ENCODE data around the gene MRPL52. TPM values are rescaled to one million over a fixed set of nuclear protein-coding genes. Genes with fewer than 3 reads are reported as not detected.
"Not testable (repeated sequence)": the region's sequence is repeated elsewhere in the genome, so short reads cannot be mapped to it uniquely, and the experiment has no call there.

MRPL52 gene
- polyA plus RNA-seq (2012; ENCODE audit: missing spikeins): 86.7 TPM

DNA sequence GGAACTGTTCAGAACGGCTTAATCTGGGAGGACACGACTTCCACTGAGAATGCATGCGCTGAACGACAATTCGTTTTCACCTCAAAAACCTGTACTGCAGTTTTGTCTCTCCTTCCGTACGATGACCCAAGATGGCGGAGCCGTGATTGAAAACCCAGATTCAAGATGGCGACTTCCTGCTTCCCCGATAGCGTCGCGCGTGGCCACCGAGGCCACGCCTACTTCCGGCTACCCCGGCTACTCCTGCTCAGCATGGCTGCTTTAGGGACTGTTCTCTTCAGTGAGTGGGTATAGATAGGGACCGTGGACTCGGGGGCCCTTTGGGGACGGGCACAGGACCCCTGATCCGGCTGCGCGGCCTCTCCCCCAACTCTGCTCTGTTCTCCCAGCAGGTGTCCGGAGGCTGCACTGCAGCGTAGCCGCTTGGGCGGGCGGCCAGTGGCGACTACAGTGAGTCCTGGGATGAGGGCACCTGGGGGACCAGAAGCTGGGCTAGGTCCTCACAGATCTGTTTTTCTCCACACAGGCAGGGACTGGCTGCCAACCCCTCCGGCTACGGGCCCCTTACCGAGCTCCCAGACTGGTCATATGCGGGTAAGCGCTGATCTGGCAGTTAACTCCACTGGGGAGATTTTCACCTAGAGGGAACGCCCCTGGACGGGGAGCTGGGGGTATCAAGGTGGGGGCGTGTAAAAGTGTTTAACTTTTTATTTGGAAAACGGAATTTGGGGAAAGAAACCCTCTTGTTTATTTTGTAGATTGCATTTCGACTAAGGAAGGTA is at the start of gene MRPL52:
TSS of gene MRPL52 (plus strand) at position 227 of the 782 bp plus-strand sequence. CDS start at position 253, 26 bp downstream.
- FAIRE-seq (peak; percentile 92), DNase-seq (ENCODE audit: insufficient read length) (peak; percentile 79)
- peak; percentile 78 for TF ChIP-seq TAF1 (IDR thresholded peaks at IDR 0.05; ENCODE audit: borderline replicate concordance, low read depth, low read length)
- peak; percentile 76 for TF ChIP-seq POLR2A (IDR thresholded peaks at IDR 0.05; ENCODE audit: low read depth, low read length)
- peak; percentile 66; the same call in 1 of the 2 replicates for TF ChIP-seq POLR2AphosphoS5 (IDR thresholded peaks at IDR 0.05; ENCODE audit: low read depth, low read length)

DNA sequence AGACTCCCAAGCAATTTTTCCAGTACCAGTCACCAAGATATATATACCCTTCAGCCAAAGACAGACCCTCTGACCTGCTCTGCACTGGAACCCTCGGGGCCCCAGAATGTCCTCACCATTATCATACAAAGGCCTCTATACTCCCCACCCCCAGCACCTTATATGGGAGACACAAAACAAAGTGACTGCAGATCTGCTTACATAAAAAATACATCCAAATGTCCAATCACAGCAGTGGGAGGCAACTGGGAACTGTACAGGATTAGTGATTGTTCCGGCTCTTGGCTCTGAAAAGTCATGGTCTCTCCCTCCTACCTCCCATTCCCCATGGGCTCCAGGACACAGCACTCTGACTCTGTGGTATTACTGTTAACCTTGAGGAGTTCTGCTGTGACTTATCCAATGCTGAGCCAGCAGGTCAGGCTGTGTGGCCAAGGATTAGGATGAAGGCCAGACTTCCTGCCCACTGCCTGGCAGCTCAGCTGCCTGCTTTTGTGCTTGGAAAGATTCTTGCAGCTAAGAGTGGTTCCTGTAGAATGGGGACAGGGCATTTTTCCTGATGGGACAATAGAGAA is 49.5 kb upstream of the MRPL52 start:
- no peak for DNase-seq (ENCODE audit: insufficient read length)
- no peak for FAIRE-seq
- no peak for TF ChIP-seq POLR2AphosphoS5 (IDR thresholded peaks at IDR 0.05; ENCODE audit: low read depth, low read length)
- TF ChIP-seq POLR2A (IDR thresholded peaks at IDR 0.05; ENCODE audit: low read depth, low read length): no peak
- TF ChIP-seq TAF1 (IDR thresholded peaks at IDR 0.05; ENCODE audit: borderline replicate concordance, low read depth, low read length): no peak

DNA sequence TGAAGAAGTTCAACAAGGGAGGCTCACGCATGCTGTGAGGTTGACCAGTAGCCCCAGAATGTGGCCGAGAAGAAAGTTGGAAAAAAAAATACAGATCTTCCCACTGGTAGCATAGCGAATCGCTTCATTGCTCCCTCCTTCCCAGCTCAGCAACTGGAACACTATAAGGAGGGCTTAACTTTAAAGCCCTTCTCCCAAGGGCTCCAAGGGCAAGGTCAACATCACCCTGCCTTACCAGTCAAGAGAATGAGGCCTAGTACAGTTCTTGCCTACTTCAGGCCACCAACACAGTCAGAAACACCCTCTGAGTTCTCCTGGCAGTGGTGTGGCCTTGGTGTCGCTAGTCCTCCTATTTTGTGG is 48.8 kb upstream of the MRPL52 start:
- TF ChIP-seq TAF1 (IDR thresholded peaks at IDR 0.05; ENCODE audit: borderline replicate concordance, low read depth, low read length): no peak
- TF ChIP-seq POLR2A (IDR thresholded peaks at IDR 0.05; ENCODE audit: low read depth, low read length): no peak
- no peak for TF ChIP-seq POLR2AphosphoS5 (IDR thresholded peaks at IDR 0.05; ENCODE audit: low read depth, low read length)
- DNase-seq (ENCODE audit: insufficient read length) (no peak), FAIRE-seq (no peak)

DNA sequence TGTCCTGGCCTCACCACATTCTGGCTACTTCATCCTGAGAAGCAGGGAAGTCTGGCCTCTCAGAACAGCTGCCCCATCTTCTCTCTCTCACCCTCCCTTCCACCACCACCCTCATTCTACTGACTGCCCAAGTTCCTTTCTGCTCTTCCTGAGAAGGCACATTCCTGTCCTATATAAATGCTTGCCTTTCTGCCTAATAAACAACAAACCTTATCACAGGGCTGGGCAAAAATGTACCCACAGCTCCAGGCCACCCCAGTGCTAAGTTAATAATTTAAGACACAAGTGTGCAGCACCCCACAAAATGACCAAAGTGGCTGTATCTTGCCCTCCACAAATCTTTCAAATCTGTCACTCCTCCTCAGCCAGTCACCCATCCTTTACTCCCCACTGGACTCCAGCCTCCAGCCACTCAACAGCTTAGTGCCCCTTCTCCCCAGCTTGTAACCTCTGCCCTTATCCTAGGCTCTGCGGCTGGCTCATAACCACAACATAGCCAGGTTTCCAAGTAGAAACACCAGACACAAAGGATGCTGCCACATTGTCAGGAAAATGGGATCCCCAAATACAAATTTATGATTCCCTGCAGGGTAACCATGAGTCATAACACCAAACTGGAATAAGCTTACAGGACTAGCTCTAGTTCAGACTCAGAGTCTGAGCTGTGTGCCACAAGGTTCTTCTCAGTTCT is 48.2 kb upstream of the MRPL52 start:
- TF ChIP-seq POLR2AphosphoS5 (IDR thresholded peaks at IDR 0.05; ENCODE audit: low read depth, low read length) (no peak), POLR2A (IDR thresholded peaks at IDR 0.05; ENCODE audit: low read depth, low read length) (no peak), TAF1 (IDR thresholded peaks at IDR 0.05; ENCODE audit: borderline replicate concordance, low read depth, low read length) (no peak)
- FAIRE-seq: no peak
- no peak for DNase-seq (ENCODE audit: insufficient read length)

DNA sequence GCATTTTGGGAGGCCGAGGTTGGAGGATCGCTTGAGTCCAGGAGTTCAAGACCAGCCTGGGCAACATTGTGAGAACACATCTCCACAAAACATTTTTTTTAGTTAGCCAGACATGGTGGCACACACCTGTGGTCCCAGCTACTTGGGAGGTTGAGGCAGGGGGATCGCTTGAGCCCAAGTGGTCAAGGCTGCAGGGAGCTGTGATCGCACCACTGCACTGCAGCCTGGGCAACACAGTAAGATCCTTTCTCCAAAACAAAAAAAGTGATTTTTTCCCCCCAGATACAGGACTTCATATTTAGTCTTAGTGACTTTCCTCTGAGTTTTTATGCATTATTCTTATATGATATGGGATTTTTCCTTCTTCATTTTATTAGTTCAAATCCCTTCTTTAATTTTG is 43.0 kb upstream of the MRPL52 start:
- TF ChIP-seq TAF1 (IDR thresholded peaks at IDR 0.05; ENCODE audit: borderline replicate concordance, low read depth, low read length) (no peak), POLR2A (IDR thresholded peaks at IDR 0.05; ENCODE audit: low read depth, low read length) (no peak)
- DNase-seq (ENCODE audit: insufficient read length) (no peak), FAIRE-seq (no peak)

DNA sequence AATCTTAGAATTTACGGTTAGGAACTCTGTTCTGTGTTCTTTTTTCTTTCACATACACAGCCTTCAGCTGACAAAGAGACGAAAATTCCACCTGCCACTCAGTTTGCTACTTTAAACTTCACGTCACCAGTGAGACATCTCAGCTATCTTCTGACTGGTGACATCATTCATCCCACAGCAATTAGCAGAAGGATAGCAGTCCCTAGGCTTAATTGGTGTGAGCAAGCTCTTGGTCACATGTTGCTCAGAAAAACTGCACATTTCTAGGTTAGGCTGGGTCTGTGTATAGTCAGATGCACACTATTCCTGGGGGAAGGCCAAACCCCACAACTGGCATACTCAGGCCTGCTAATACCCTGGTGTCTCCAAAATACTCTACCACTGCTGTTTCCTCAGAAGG is 38.4 kb upstream of the MRPL52 start:
- peak; percentile 79 for FAIRE-seq
- TF ChIP-seq POLR2AphosphoS5 (IDR thresholded peaks at IDR 0.05; ENCODE audit: low read depth, low read length): no peak
- TF ChIP-seq TAF1 (IDR thresholded peaks at IDR 0.05; ENCODE audit: borderline replicate concordance, low read depth, low read length): no peak
- no peak for DNase-seq (ENCODE audit: insufficient read length)

GRCh38 chr14:22792158-22792557 is 37.5 kb upstream of the MRPL52 start:
- DNase-seq (ENCODE audit: insufficient read length) (no peak), FAIRE-seq (no peak)
- no peak for TF ChIP-seq TAF1 (IDR thresholded peaks at IDR 0.05; ENCODE audit: borderline replicate concordance, low read depth, low read length)

- not testable (repeated sequence) for FAIRE-seq; DNase-seq (ENCODE audit: insufficient read length)
Observed at GRCh38 chr14:22793550-22793949, 36.1 kb upstream of the MRPL52 start.

- DNase-seq (ENCODE audit: insufficient read length): no peak
- no peak for TF ChIP-seq TAF1 (IDR thresholded peaks at IDR 0.05; ENCODE audit: borderline replicate concordance, low read depth, low read length)
- no peak for TF ChIP-seq POLR2AphosphoS5 (IDR thresholded peaks at IDR 0.05; ENCODE audit: low read depth, low read length)
- TF ChIP-seq POLR2A (IDR thresholded peaks at IDR 0.05; ENCODE audit: low read depth, low read length): no peak
- no peak for FAIRE-seq
Observed at GRCh38 chr14:22793976-22794375, 35.7 kb upstream of the MRPL52 start.

DNA sequence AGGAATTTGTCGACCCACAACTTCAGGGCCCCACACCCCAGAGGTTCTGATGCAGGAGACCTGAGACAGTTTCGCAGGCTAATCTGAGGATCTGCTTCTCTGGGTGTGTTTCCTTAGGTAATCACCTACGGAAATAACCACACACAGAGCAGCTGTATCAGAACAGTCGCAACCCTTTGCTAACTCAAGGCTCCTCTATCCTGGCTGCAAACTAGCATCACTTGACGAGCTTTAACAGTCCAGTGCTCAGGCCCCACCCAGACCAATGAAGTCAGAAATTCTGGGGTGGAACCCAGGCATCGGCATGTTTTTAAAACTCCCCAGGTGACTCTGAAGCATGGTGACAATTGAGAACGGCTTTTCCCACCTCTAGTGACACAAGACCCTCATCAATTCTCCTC is 35.1 kb upstream of the MRPL52 start:
- FAIRE-seq: peak; percentile 81
- TF ChIP-seq POLR2A (IDR thresholded peaks at IDR 0.05; ENCODE audit: low read depth, low read length) (peak; percentile 41; the same call in 1 of the 2 replicates), POLR2AphosphoS5 (IDR thresholded peaks at IDR 0.05; ENCODE audit: low read depth, low read length) (0 out of 2 replicates have a peak, but pooled peaks have one; percentile 54), TAF1 (IDR thresholded peaks at IDR 0.05; ENCODE audit: borderline replicate concordance, low read depth, low read length) (no peak)
- no peak for DNase-seq (ENCODE audit: insufficient read length)

- FAIRE-seq: peak; percentile 81
- TF ChIP-seq POLR2A (IDR thresholded peaks at IDR 0.05; ENCODE audit: low read depth, low read length) (peak; percentile 70), POLR2AphosphoS5 (IDR thresholded peaks at IDR 0.05; ENCODE audit: low read depth, low read length) (peak; percentile 81), TAF1 (IDR thresholded peaks at IDR 0.05; ENCODE audit: borderline replicate concordance, low read depth, low read length) (0 out of 2 replicates have a peak, but pooled peaks have one; percentile 38)
- DNase-seq (ENCODE audit: insufficient read length): no peak
Observed at GRCh38 chr14:22796087-22796707, 33.5 kb upstream of the MRPL52 start.
